NAMALWA (cell line): Measurements from ENCODE around the gene RBMX.
"Not testable (repeated sequence)": the region's sequence is repeated elsewhere in the genome, so short reads cannot be mapped to it uniquely, and the experiment has no call there.

Experiments used
- DNase-seq: peaks from one replicate; pipeline ENCODE4 v3.0.0-alpha.2; 2015; ENCODE audit warnings: low spot score

The RBMX gene

GRCh38 chrX:136880452-136881013 is at the start of gene RBMX:
Gene RBMX (minus strand): TSS chrX:136880725. CDS start chrX:136879427, 1,298 bp downstream.
- DNase-seq: peak; percentile 94

GRCh38 chrX:136921438-136921837 is 40.9 kb upstream of the RBMX start:
- DNase-seq: not testable (repeated sequence)

GRCh38 chrX:136920001-136920400 is 39.5 kb upstream of the RBMX start:
- DNase-seq: no peak

DNA sequence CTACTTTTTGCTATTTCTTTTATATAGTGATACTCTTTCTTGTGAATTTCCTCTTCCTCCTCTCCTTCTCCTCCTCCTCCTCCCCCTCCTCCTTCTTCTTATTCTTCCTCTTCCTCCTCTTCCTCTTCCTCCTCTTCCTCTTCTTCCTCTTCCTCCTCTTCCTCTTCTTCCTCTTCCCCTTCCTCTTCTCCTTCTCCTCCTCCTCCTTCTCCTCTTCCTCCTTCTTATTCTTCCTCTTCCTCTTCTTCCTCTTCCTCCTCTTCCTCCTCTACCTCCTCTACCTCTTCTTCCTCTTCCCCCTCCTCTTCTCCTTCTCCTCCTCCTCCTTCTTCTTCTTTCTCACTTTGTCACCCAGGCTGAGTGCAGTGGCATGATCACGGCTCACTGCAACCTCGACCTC is 36.3 kb upstream of the RBMX start:
- no peak for DNase-seq

DNA sequence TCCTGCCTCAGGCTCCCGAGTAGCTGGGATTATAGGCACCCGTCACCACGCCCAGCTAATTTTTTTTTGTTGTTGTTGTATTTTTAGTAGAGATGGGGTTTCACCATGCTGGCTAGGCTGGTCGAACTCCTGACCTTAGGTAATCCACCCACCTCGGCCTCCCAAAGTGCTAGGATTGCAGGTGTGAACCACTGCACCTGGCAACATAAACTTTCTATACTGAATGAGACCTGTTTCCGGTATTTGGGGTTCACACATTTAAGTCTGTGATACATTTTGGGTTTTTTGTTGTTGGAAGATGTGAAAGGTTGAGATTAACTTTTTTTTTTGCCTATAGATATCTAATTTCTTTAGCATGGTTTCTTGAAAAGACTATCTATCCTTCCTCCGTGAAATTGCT is 31.1 kb upstream of the RBMX start:
- not testable (repeated sequence) for DNase-seq

DNA sequence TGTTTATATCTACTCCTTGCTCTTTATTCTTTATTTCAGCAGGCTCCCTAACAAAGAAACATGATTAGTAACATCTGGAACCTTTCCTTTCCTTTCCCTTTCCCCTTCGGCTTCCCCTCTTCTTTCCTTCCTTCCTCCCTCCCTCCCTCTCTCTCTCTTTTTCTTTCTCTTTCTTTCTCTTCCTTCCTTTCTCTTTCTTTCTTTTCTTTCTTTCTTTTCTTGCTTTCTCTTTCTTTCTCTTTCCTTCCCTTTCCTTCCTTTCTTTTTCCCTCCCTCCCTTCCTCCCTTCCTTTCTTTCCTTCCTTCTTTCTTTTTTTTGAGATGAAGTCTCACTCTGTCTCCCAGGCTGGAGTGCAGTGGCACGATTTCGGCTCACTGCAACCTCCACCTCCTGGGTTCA is 30.7 kb upstream of the RBMX start:
- DNase-seq: no peak

- no peak for DNase-seq
Observed at GRCh38 chrX:136910565-136911035, 30.1 kb upstream of the RBMX start.

- DNase-seq: peak; percentile 77
Observed at GRCh38 chrX:136909706-136910564, 29.4 kb upstream of the RBMX start.

DNA sequence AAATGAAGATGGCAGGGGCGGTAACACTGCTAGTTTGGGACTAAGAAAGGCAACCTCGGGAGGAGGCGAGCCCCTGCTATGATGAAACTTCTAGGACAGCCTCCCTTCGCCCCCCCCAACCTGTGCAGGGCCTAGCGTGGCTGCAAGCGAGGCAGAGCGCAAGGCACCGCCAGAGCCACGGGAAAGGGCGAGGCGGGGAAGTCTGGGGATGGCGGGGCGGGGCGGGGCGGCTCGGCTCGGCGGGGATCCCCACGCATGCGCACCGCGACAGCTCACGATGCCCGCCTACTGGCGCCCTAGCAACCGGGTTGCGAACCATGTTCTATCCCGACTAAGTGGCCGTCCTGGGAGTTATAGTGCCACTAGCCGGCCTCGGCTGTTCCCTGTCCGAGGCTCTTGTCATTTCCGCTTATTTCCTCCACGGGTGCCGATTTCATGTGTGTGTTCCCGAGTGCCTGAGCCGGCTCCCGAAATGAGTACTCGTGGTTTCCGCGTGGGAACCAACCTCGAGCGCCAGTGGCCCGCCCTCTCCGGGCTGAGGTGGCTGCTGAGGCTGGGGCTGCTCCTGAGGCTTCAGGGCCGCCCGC is 28.7 kb upstream of the RBMX start:
- DNase-seq: peak; percentile 69

DNA sequence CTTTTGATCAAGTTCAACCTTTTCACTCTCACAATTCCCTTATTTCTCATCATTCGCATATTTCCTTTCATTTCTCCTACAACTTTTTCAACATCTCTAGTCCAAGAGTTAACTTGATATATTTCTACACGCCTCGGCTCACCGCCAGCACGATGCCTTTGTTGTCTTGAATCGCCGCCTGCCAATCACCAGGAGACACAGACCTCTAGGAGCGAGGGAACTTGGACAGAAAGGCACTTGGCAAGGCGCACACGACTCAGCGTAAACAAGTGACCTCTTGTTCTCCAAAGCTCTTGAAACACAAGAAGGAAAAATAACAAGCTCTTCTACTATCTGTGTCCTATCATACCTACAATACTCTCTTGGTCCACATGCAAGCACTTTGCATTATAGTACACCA is 27.1 kb upstream of the RBMX start:
- DNase-seq: no peak

DNA sequence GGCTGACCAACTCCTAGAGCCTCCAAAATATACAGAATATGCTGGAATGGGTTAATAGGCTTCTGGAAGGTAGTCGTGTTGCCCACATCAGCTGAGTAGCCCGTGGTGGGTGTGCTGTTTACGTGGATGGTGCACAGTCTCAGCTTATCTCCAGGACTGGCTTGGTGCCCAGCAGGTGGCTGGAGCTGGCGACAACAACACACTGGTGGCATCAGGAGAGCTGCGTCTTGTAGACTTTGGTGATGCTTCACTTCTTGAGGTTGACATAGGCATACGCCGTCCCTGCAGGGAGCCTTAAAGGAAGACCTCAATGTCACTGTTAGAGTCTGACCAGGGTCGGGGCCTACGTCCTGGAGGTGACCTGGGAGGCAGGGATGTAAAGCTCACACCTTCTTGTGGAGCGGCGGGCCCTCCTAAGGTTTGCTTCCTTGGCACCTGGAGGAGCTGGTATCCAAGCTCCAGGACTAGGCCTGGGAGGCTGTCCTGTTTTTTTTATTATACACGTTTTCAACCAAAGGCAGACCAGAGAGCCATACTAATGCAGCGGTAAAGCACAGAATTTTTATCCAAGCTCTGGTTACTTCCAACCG is 26.5 kb upstream of the RBMX start:
- DNase-seq: no peak

GRCh38 chrX:136904067-136904466 is 23.5 kb upstream of the RBMX start:
- not testable (repeated sequence) for DNase-seq

GRCh38 chrX:136900071-136900470 is 19.5 kb upstream of the RBMX start:
- not testable (repeated sequence) for DNase-seq

- no peak for DNase-seq
Observed at GRCh38 chrX:136899221-136899620, 18.7 kb upstream of the RBMX start.

- DNase-seq: not testable (repeated sequence)
Observed at GRCh38 chrX:136898752-136899151, 18.2 kb upstream of the RBMX start.

DNA sequence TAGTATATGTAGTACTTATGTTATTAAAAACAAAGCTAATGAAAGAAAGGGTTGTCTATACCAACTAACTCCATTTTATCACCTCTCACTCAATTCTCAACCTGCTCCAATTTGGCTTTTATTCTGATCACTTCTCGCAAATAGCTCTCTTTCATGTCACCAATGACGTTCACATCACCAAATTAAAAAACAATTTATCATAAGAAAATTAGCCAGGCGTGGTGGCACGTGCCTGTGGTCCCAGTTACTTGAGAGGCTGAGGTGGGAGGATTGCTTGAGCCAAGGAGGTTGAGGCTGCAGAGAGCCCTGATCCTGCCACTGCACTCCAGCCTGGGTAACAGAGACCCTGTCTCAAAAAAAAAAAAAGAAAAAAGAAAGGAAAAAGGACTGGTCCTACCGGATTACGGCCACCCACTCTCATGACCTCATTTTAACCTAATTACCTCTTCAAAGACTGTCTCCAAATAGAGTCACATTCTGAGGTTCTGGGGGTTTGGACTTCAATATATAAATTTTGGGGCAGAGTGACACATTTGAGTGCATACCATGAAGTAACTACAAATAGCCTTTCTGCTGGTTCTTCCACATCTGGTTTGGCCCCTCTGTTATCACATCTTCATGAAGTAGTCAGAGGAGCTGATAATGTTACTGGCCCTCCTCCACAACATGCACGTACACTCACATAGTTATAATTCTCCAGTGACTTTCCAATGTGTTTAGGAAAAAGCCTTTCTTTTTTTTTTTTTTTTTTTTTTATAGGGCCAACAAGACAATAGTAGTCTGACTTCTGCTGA is 15.8 kb upstream of the RBMX start:
- no peak for DNase-seq

GRCh38 chrX:136892412-136892811 is 11.9 kb upstream of the RBMX start:
- no peak for DNase-seq

- not testable (repeated sequence) for DNase-seq
Observed at GRCh38 chrX:136890596-136890995, 10.1 kb upstream of the RBMX start.

- DNase-seq: no peak
Observed at GRCh38 chrX:136889269-136889668, 8.7 kb upstream of the RBMX start.

DNA sequence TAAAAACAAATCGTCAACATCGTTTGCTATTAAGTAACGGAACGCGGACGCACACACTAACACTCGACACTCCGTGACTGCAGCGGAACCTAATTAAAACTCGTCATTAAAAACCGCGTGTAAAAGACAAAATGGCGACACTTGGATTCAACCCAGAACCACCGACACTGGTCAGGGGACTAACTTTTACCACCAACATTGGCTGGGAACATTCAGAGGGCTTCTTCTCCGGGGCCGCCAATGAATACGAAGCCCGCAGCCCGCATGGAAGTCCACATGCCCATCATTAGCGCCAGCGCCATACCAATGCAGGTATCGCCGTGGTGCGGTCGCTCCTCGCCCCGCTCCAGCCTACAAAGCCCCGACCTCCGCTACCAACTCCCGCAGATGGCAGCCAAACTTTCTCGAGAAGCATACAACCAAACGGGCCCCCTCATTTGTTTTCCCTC is 498 bp downstream of the RBMX start:
- peak; percentile 55 for DNase-seq

DNA sequence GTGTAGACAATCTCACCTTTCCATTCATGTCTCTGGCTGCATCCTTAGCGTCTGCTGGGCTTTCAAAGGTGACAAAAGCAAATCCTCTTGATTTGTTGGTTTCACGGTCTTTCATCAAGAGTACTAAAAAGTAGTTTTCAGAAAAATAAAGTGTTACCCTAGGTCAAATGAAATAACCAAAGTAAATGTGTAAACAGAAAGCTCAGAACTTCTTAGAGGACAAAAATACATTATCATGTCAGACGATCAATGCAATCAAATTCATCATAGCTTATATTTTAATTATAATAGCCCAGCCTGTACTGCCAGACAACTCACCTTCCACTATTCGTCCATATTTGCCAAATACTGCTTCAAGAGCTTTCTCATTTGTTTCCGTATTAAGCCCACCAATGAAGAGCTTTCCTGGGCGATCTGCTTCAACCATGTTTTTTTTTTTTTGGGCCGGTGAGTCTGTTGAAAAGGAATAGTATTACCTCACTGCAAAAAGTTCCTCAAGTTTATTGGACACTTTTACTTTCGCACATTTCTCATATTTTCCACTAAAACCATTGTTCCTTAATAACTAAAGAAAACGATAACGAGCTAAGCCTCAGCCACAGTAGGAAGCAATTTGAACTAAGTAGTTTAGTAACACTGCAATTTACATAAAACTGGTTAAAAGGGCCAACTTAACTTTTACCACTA is 1.4 kb downstream of the RBMX start:
- peak; percentile 36 for DNase-seq
